Measurements from ENCODE around the gene CLDN14. TPM values are rescaled to one million over a fixed set of nuclear protein-coding genes. Genes with fewer than 3 reads are reported as not detected.

The CLDN14 gene
- polyA plus RNA-seq, 4 donors: 0.09 TPM; not detected in 3

- H3K4me3 ChIP-seq (ENCODE audit: low read depth in 1 of 3, low read length in 3 of 3): no peak overlapping the region
- FAIRE-seq (no peak), DNase-seq (no peak)
- no peak overlapping the region for H3K27ac ChIP-seq (ENCODE audit: low read depth in 1 of 3, low read length in 2 of 3)
- no peaks in the 10 kb centered on the region for H3K9me3 ChIP-seq (ENCODE audit: control insufficient read depth in 2 of 2, insufficient read depth in 1 of 2, low read depth in 1 of 2, low read length in 1 of 2)
- H3K4me1 ChIP-seq (ENCODE audit: control insufficient read depth in 3 of 3, insufficient read depth in 2 of 3, low read depth in 1 of 3, low read length in 2 of 3): no peaks in the 10 kb centered on the region
- H3K36me3 ChIP-seq (ENCODE audit: control insufficient read depth in 3 of 3, insufficient read depth in 2 of 3, low read depth in 1 of 3, low read length in 3 of 3): no peaks in the 10 kb centered on the region
- peaks cover 0 to 2% (median 0%) of the 10 kb centered on the region in 3 donors for H3K27me3 ChIP-seq (ENCODE audit: control insufficient read depth in 3 of 3, insufficient read depth in 3 of 3, low read length in 3 of 3)
- WGBS, 3 donors: 72 to 81% (median 80%) methylated on average over 16 of the region's 16 CpGs
Observed at GRCh38 chr21:36491209-36491910, 11.4 kb upstream of the CLDN14 start.

GRCh38 chr21:36489776-36490165, 9.8 kb upstream of the CLDN14 start:
- no peak overlapping the region for H3K4me3 ChIP-seq (ENCODE audit: low read depth in 1 of 3, low read length in 3 of 3)
- no peaks in the 10 kb centered on the region for H3K36me3 ChIP-seq (ENCODE audit: control insufficient read depth in 3 of 3, insufficient read depth in 2 of 3, low read depth in 1 of 3, low read length in 3 of 3)
- WGBS, 3 donors: 76 to 86% (median 81%) methylated on average over 7 of the region's 7 CpGs
- peaks cover 0 to 2% (median 0%) of the 10 kb centered on the region in 3 donors for H3K27me3 ChIP-seq (ENCODE audit: control insufficient read depth in 3 of 3, insufficient read depth in 3 of 3, low read length in 3 of 3)
- H3K27ac ChIP-seq (ENCODE audit: low read depth in 1 of 3, low read length in 2 of 3): no peak overlapping the region
- FAIRE-seq (no peak), DNase-seq (no peak)
- H3K4me1 ChIP-seq (ENCODE audit: control insufficient read depth in 3 of 3, insufficient read depth in 2 of 3, low read depth in 1 of 3, low read length in 2 of 3): no peaks in the 10 kb centered on the region
- no peaks in the 10 kb centered on the region for H3K9me3 ChIP-seq (ENCODE audit: control insufficient read depth in 2 of 2, insufficient read depth in 1 of 2, low read depth in 1 of 2, low read length in 1 of 2)

DNA sequence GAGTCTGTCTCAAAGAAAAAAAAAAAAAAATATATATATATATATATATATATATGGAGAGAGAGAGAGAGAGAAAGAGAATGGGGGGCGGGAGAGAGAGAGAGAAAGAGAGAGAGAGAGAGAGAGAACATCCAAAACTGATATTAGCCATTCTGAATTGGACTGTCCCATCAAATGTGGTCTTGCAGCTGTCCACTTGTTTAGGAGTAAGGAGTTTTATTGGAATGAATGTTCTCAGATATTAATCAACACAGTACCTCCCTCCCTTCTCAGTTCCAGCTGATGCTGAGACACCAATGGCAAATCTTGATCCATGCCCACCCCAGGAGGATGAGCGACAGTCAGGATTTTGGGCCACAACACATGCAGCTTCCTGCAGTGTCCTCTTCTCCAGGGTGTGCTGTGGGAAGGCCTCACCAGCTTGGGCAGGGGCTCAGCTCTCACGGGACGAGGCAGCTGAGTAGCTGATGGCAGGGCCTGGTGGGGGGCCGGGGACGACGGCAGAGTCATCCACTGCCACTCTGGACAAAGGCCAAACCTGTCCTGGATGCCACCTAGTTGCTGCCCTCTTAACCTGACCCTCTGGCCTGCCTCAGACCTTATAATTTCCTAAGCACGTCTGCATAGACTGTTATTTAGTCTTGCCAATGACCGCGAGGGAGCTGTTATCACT, 9.3 kb upstream of the CLDN14 start:
- H3K36me3 ChIP-seq (ENCODE audit: control insufficient read depth in 3 of 3, insufficient read depth in 2 of 3, low read depth in 1 of 3, low read length in 3 of 3): no peaks in the 10 kb centered on the region
- H3K4me3 ChIP-seq (ENCODE audit: low read depth in 1 of 3, low read length in 3 of 3): no peak overlapping the region
- H3K9me3 ChIP-seq (ENCODE audit: control insufficient read depth in 2 of 2, insufficient read depth in 1 of 2, low read depth in 1 of 2, low read length in 1 of 2): no peaks in the 10 kb centered on the region
- peaks cover 0 to 2% (median 0%) of the 10 kb centered on the region in 3 donors for H3K27me3 ChIP-seq (ENCODE audit: control insufficient read depth in 3 of 3, insufficient read depth in 3 of 3, low read length in 3 of 3)
- WGBS, 3 donors: 71 to 78% (median 71%) methylated on average over 10 of the region's 10 CpGs
- no peak for DNase-seq
- no peak for FAIRE-seq
- H3K4me1 ChIP-seq (ENCODE audit: control insufficient read depth in 3 of 3, insufficient read depth in 2 of 3, low read depth in 1 of 3, low read length in 2 of 3): no peaks in the 10 kb centered on the region
- no peak overlapping the region for H3K27ac ChIP-seq (ENCODE audit: low read depth in 1 of 3, low read length in 2 of 3)

- Histone ChIP-seq H3K36me3 (ENCODE audit: control insufficient read depth in 3 of 3, insufficient read depth in 2 of 3, low read depth in 1 of 3, low read length in 3 of 3) (no peaks in the 10 kb centered on the region), H3K4me3 (ENCODE audit: low read depth in 1 of 3, low read length in 3 of 3) (no peak overlapping the region), H3K9me3 (ENCODE audit: control insufficient read depth in 2 of 2, insufficient read depth in 1 of 2, low read depth in 1 of 2, low read length in 1 of 2) (no peaks in the 10 kb centered on the region), H3K4me1 (ENCODE audit: control insufficient read depth in 3 of 3, insufficient read depth in 2 of 3, low read depth in 1 of 3, low read length in 2 of 3) (no peaks in the 10 kb centered on the region), H3K27me3 (ENCODE audit: control insufficient read depth in 3 of 3, insufficient read depth in 3 of 3, low read length in 3 of 3) (no peaks in the 10 kb centered on the region), H3K27ac (ENCODE audit: low read depth in 1 of 3, low read length in 2 of 3) (no peak overlapping the region)
- DNase-seq (no peak), FAIRE-seq (no peak)
- 43 to 54% (median 50%) methylated on average over 6 of the region's 6 CpGs for WGBS, 3 donors
Observed at GRCh38 chr21:36487641-36488307, 7.9 kb upstream of the CLDN14 start.

DNA sequence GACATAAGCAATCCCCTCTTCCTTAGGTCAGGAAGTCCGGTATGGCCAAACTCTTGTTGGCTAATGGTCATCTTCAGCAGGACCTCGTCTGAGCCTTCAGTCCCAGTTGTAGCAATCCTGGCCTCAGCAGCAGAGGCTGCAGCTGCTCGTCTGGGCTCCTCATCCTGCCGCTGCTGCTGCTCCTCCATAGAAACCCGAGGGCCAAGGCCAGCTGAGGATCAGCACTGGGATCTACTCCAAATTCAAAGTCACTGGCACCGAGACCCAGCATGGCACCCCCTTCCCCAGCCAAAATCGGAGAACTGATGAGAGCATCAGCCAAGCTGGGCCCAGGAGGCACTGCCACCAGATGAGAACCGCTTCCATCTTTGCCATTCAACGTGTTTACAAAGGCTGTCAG, 6.3 kb upstream of the CLDN14 start:
- no peaks in the 10 kb centered on the region for H3K9me3 ChIP-seq (ENCODE audit: control insufficient read depth in 2 of 2, insufficient read depth in 1 of 2, low read depth in 1 of 2, low read length in 1 of 2)
- no peak overlapping the region for H3K4me3 ChIP-seq (ENCODE audit: low read depth in 1 of 3, low read length in 3 of 3)
- no peak for FAIRE-seq
- peaks cover 0 to 2% (median 0%) of the 10 kb centered on the region in 3 donors for H3K4me1 ChIP-seq (ENCODE audit: control insufficient read depth in 3 of 3, insufficient read depth in 2 of 3, low read depth in 1 of 3, low read length in 2 of 3)
- 84 to 87% (median 85%) methylated on average over 9 of the region's 9 CpGs for WGBS, 3 donors
- H3K27ac ChIP-seq (ENCODE audit: low read depth in 1 of 3, low read length in 2 of 3): no peak overlapping the region
- no peaks in the 10 kb centered on the region for H3K36me3 ChIP-seq (ENCODE audit: control insufficient read depth in 3 of 3, insufficient read depth in 2 of 3, low read depth in 1 of 3, low read length in 3 of 3)
- H3K27me3 ChIP-seq (ENCODE audit: control insufficient read depth in 3 of 3, insufficient read depth in 3 of 3, low read length in 3 of 3): no peaks in the 10 kb centered on the region
- DNase-seq: no peak

DNA sequence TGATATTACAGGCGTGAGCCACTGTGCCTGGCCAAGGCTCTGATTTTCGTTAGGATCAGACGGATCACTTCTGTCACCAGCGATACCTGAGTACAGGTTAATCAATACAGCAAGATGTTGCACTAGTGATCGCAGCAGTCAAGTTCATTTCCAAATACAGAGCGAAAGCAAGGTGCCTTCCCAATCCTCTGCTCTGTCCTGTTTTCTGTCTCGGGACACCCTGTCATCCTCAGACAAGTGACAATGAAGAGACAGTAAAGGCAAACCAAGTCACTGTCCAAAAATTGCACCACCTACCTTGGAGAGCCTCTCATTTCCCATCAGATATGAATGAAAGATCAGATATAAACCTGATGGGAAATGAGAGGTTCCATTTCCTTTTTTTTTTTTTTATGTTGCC, 5.6 kb upstream of the CLDN14 start:
- no peak for DNase-seq
- Histone ChIP-seq H3K36me3 (ENCODE audit: control insufficient read depth in 3 of 3, insufficient read depth in 2 of 3, low read depth in 1 of 3, low read length in 3 of 3) (no peaks in the 10 kb centered on the region), H3K9me3 (ENCODE audit: control insufficient read depth in 2 of 2, insufficient read depth in 1 of 2, low read depth in 1 of 2, low read length in 1 of 2) (no peaks in the 10 kb centered on the region), H3K4me3 (ENCODE audit: low read depth in 1 of 3, low read length in 3 of 3) (no peak overlapping the region), H3K27me3 (ENCODE audit: control insufficient read depth in 3 of 3, insufficient read depth in 3 of 3, low read length in 3 of 3) (no peaks in the 10 kb centered on the region), H3K27ac (ENCODE audit: low read depth in 1 of 3, low read length in 2 of 3) (no peak overlapping the region), H3K4me1 (ENCODE audit: control insufficient read depth in 3 of 3, insufficient read depth in 2 of 3, low read depth in 1 of 3, low read length in 2 of 3) (peaks cover 0 to 2% (median 0%) of the 10 kb centered on the region in 3 donors)
- 90 to 92% (median 92%) methylated on average over 7 of the region's 7 CpGs for WGBS, 3 donors
- FAIRE-seq: no peak

GRCh38 chr21:36483095-36483494, 3.2 kb upstream of the CLDN14 start:
- H3K4me1 ChIP-seq (ENCODE audit: control insufficient read depth in 3 of 3, insufficient read depth in 2 of 3, low read depth in 1 of 3, low read length in 2 of 3): peaks cover 0 to 2% (median 0%) of the 10 kb centered on the region in 3 donors
- H3K9me3 ChIP-seq (ENCODE audit: control insufficient read depth in 2 of 2, insufficient read depth in 1 of 2, low read depth in 1 of 2, low read length in 1 of 2): no peaks in the 10 kb centered on the region
- no peak for DNase-seq
- 90 to 96% (median 93%) methylated on average over 10 of the region's 10 CpGs for WGBS, 3 donors
- H3K36me3 ChIP-seq (ENCODE audit: control insufficient read depth in 3 of 3, insufficient read depth in 2 of 3, low read depth in 1 of 3, low read length in 3 of 3): no peaks in the 10 kb centered on the region
- H3K27me3 ChIP-seq (ENCODE audit: control insufficient read depth in 3 of 3, insufficient read depth in 3 of 3, low read length in 3 of 3): no peaks in the 10 kb centered on the region
- H3K27ac ChIP-seq (ENCODE audit: low read depth in 1 of 3, low read length in 2 of 3): no peak overlapping the region
- no peak for FAIRE-seq
- H3K4me3 ChIP-seq (ENCODE audit: low read depth in 1 of 3, low read length in 3 of 3): no peak overlapping the region

DNA sequence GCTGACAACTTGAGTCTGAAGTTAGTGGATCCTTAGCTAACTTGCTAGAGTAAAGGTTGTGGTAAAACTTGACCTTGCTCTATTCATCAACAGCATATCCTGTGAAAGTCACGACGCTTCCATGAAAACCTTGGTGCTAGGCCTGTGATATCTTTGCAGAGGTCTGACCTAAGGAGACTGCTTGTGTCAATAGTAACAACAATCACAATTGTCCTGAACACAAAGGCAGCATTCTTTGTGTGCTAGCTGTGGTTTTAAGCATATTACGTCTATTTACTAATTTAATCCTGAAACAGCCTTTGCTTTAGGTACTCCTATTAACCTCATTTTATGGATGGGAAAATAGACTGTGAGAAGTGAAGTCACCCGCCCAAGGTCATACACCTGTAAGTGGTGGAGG, 2.8 kb upstream of the CLDN14 start:
- Histone ChIP-seq H3K27ac (ENCODE audit: low read depth in 1 of 3, low read length in 2 of 3) (no peak overlapping the region), H3K9me3 (ENCODE audit: control insufficient read depth in 2 of 2, insufficient read depth in 1 of 2, low read depth in 1 of 2, low read length in 1 of 2) (no peaks in the 10 kb centered on the region), H3K36me3 (ENCODE audit: control insufficient read depth in 3 of 3, insufficient read depth in 2 of 3, low read depth in 1 of 3, low read length in 3 of 3) (no peaks in the 10 kb centered on the region), H3K4me1 (ENCODE audit: control insufficient read depth in 3 of 3, insufficient read depth in 2 of 3, low read depth in 1 of 3, low read length in 2 of 3) (peaks cover 0 to 2% (median 0%) of the 10 kb centered on the region in 3 donors), H3K4me3 (ENCODE audit: low read depth in 1 of 3, low read length in 3 of 3) (no peak overlapping the region), H3K27me3 (ENCODE audit: control insufficient read depth in 3 of 3, insufficient read depth in 3 of 3, low read length in 3 of 3) (no peaks in the 10 kb centered on the region)
- FAIRE-seq: no peak
- DNase-seq: no peak
- WGBS, 3 donors: 90 to 91% (median 91%) methylated on average over 4 of the region's 4 CpGs

Measured in small intestine (tissue), 7 donors.